Astrocyte (in vitro differentiated cells and primary cell): ENCODE measurements around the gene REG4.

Source experiments
- EZH2 ChIP-seq: IDR thresholded peaks from 2 replicates; pipeline ENCODE4 v1.6.1; 2012; ENCODE audit warnings: mild to moderate bottlenecking, low read length, inconsistent platforms; ENCODE audit not compliant: insufficient read depth
- TF ChIP-seq, protein P1 (sequence below): IDR thresholded peaks from 2 replicates; pipeline ENCODE4 v1.5.1; 2011; ENCODE audit warnings: low read depth, mild to moderate bottlenecking, inconsistent platforms, low read length, moderate library complexity; ENCODE audit not compliant: insufficient read depth

- TF ChIP-seq, protein P1, sequence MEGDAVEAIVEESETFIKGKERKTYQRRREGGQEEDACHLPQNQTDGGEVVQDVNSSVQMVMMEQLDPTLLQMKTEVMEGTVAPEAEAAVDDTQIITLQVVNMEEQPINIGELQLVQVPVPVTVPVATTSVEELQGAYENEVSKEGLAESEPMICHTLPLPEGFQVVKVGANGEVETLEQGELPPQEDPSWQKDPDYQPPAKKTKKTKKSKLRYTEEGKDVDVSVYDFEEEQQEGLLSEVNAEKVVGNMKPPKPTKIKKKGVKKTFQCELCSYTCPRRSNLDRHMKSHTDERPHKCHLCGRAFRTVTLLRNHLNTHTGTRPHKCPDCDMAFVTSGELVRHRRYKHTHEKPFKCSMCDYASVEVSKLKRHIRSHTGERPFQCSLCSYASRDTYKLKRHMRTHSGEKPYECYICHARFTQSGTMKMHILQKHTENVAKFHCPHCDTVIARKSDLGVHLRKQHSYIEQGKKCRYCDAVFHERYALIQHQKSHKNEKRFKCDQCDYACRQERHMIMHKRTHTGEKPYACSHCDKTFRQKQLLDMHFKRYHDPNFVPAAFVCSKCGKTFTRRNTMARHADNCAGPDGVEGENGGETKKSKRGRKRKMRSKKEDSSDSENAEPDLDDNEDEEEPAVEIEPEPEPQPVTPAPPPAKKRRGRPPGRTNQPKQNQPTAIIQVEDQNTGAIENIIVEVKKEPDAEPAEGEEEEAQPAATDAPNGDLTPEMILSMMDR: no peak
- TF ChIP-seq EZH2: no peak
Measured at GRCh38 chr1:119829625-119830024, 18.4 kb upstream of the REG4 start.
